GM19438 (cell line): ENCODE measurements around the gene HNRNPUL1.

ENCODE experiments used
- ATAC-seq: cut with Tn5 transposase; IDR thresholded peaks from one replicate; pipeline ENCODE4 v1.9.1; 2021; ENCODE audit warnings: low read depth; ENCODE audit not compliant: unreplicated experiment

Gene HNRNPUL1

GRCh38 chr19:41351339-41352245 is 87.4 kb downstream of the HNRNPUL1 start:
- ATAC-seq = peak; percentile 42

GRCh38 chr19:41352279-41352608 is 88.1 kb downstream of the HNRNPUL1 start:
- no peak for ATAC-seq

- ATAC-seq = no peak
Measured at GRCh38 chr19:41352609-41353465, 88.7 kb downstream of the HNRNPUL1 start.

- ATAC-seq = peak; percentile 48
Measured at GRCh38 chr19:41353466-41354342, 89.5 kb downstream of the HNRNPUL1 start, which contains the start of gene TGFB1. Gene TGFB1, minus strand, starts transcription at chr19:41353922. Its CDS starts 878 bp downstream, at chr19:41353044.

GRCh38 chr19:41354343-41354953 is 90.3 kb downstream of the HNRNPUL1 start:
- ATAC-seq = no peak

- ATAC-seq = no peak
Measured at GRCh38 chr19:41355035-41355434, 90.9 kb downstream of the HNRNPUL1 start.

- ATAC-seq = no peak
Measured at GRCh38 chr19:41355802-41356201, 91.6 kb downstream of the HNRNPUL1 start.

- no peak for ATAC-seq
Measured at GRCh38 chr19:41356984-41357739, 93.0 kb downstream of the HNRNPUL1 start.
